Keratinocyte (primary cell): ENCODE data around the gene CHRDL2.

Experiments used
- EZH2 ChIP-seq: IDR thresholded peaks from one replicate; pipeline ENCODE4 v1.6.1; 2012; ENCODE audit warnings: inconsistent platforms, mild to moderate bottlenecking, low read length, moderate library complexity
- TF ChIP-seq, protein P1 (sequence below), 3 experiments: IDR thresholded peaks in 1 of 3; conservative IDR thresholded peaks in 1 of 3; optimal IDR thresholded peaks in 1 of 3; 2 replicates in 2 of 3; 3 replicates in 1 of 3; pipeline versions ENCODE3 to v1.5.1; 2011; ENCODE audit warnings: low read length in 3 of 3, mild to moderate bottlenecking in 3 of 3, moderate library complexity in 2 of 3, control low read depth in 1 of 3, inconsistent platforms in 1 of 3; ENCODE audit not compliant: insufficient read depth in 2 of 3; ENCODE audit errors: extremely low read depth in 1 of 3

DNA sequence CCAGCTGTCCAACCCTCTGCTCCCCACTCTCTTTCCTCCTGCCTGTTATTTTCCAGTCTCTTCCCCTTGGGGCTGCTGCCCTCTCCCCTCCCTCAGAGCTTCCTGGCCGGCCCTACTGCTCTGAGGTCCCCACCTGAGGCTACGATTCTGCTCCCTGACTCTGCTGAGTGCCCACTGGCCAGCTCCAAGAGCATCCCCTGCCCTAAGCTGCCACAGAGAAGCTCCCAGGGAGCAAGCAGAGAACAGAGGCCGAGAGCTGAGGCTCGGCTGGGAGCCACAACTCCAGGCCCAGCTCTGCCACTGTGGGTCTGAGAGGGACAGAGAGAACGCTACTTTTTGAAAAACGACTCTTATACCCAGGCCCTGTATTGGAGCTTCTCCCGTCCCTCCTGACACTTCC is 61.1 kb downstream of the CHRDL2 start:
- no peak for TF ChIP-seq EZH2
- TF ChIP-seq, protein P1, sequence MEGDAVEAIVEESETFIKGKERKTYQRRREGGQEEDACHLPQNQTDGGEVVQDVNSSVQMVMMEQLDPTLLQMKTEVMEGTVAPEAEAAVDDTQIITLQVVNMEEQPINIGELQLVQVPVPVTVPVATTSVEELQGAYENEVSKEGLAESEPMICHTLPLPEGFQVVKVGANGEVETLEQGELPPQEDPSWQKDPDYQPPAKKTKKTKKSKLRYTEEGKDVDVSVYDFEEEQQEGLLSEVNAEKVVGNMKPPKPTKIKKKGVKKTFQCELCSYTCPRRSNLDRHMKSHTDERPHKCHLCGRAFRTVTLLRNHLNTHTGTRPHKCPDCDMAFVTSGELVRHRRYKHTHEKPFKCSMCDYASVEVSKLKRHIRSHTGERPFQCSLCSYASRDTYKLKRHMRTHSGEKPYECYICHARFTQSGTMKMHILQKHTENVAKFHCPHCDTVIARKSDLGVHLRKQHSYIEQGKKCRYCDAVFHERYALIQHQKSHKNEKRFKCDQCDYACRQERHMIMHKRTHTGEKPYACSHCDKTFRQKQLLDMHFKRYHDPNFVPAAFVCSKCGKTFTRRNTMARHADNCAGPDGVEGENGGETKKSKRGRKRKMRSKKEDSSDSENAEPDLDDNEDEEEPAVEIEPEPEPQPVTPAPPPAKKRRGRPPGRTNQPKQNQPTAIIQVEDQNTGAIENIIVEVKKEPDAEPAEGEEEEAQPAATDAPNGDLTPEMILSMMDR (optimal IDR thresholded peaks at IDR 0.05 in 1 of 3, IDR thresholded peaks at IDR 0.05 in 1 of 3, conservative IDR thresholded peaks at IDR 0.05 in 1 of 3; ENCODE audit: extremely low read depth in 1 of 3, insufficient read depth in 2 of 3, low read length in 3 of 3), result no peak
